Peyer's patch (tissue), 4 donors: ENCODE results near the gene TC2N. TPM values are rescaled to one million over a fixed set of nuclear protein-coding genes. Genes with fewer than 3 reads are reported as not detected.
"Not testable (repeated sequence)": the region's sequence is repeated elsewhere in the genome, so short reads cannot be mapped to it uniquely, and the experiment has no call there.

Experiments
- DNase-seq, 3 donors: peaks; one replicate each; pipeline ENCODE4 v3.0.0-alpha.2; 2017 to 2019
- H3K27ac ChIP-seq, 4 donors: fragments of 200-600 bp; sonication (generic); one replicate each; pipeline ENCODE4 v1.5.1; 2016 to 2019
- H3K27me3 ChIP-seq, 2 donors: fragments of 200-600 bp; sonication (generic); one replicate each; pipeline ENCODE4 v1.5.1; 2019
- H3K36me3 ChIP-seq, 3 donors: fragments of 200-600 bp; sonication (generic); one replicate each; pipeline ENCODE4 v1.5.1; 2016 to 2019
- H3K4me1 ChIP-seq, 4 donors: fragments of 200-600 bp; sonication (generic); one replicate each; pipeline ENCODE4 v1.5.1; 2016 to 2019
- H3K4me3 ChIP-seq, 4 donors: fragments of 200-600 bp; sonication (generic); 1 replicate in 3 of 4; 2 replicates in 1 of 4; pipeline ENCODE4 v1.5.1; 2016 to 2019; ENCODE audit warnings: mild to moderate bottlenecking in 1 of 4
- H3K9me3 ChIP-seq, 4 donors: fragments of 200-600 bp; sonication (generic); one replicate each; pipeline ENCODE4 v1.5.1; 2016 to 2019; ENCODE audit warnings: mild to moderate bottlenecking in 1 of 4
- CTCF ChIP-seq, 6 experiments: fragments of 450-650 bp in 4 of 6; fragments of 200-600 bp in 2 of 6; sonication (generic) in 1 of 6; IDR thresholded peaks; one replicate each; pipeline ENCODE4 v1.5.1; 2017 to 2019; ENCODE audit warnings: antibody characterized with exemption in 6 of 6, mild to moderate bottlenecking in 3 of 6, moderate library complexity in 1 of 6
- POLR2A ChIP-seq, 2 donors: fragments of 450-650 bp; IDR thresholded peaks; one replicate each; pipeline ENCODE4 v1.5.1; 2017; ENCODE audit warnings: antibody characterized with exemption in 2 of 2, mild to moderate bottlenecking in 2 of 2, moderate library complexity in 2 of 2
- total RNA-seq, 4 donors: library from RNA; depleted of rRNA; stranded (reverse); fragments of >200 nt; gene quantifications; one replicate each; pipeline ENCODE4 v1.1.0, GENCODE V29; 2016

Gene TC2N
- total RNA-seq, 4 donors from 2014 or later: 35.2 to 59.4 (median 50.9) TPM

DNA sequence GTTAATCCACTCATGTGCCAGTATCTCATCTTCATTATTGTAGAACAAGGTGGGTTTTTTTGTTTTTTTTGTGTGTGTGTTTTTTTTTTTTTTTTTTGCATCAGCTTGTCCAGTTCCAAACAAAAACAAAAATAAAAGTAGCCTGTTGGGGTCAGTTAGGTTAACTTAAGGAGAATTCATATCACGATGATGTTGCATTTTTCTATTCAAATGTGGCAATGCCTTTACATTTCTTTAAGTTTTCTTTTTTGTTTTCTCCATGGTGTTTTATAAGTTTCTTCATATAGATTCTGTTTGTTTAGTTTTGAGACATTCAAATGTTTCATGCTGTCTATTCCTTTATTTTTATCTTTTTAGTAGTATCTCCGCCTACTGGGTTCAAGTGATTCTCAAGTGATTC is 119.3 kb downstream of the TC2N start:
- no peak for DNase-seq
- Histone ChIP-seq H3K27ac (no peak overlapping the region), H3K4me1 (no peaks in the 10 kb centered on the region), H3K27me3 (no peaks in the 10 kb centered on the region), H3K4me3 (no peak overlapping the region), H3K9me3 (no peaks in the 10 kb centered on the region), H3K36me3 (no peaks in the 10 kb centered on the region)
- no peak for TF ChIP-seq POLR2A (IDR thresholded peaks at IDR 0.05)
- no peak for TF ChIP-seq CTCF (IDR thresholded peaks at IDR 0.05)

DNA sequence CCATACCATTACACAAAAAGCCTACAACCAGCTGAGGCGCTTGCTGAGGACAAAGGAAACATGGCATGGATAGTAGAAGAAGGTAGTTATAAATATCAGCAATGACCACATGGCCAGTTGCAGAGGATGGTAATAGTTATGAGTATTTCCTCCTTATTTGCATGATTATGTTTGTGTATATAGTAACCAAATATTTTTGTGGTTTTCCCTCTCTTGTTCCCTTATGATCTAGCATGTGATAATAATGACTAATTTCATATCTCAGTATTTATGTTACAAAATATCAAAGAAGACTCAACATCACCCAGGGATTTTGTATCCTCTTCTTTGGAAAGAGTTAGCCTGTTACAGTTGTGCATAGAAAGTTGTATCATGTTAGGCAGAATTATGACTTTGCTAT is 122.0 kb downstream of the TC2N start:
- TF ChIP-seq CTCF (IDR thresholded peaks at IDR 0.05): no peak
- no peak for TF ChIP-seq POLR2A (IDR thresholded peaks at IDR 0.05)
- Histone ChIP-seq H3K9me3 (no peaks in the 10 kb centered on the region), H3K4me1 (no peaks in the 10 kb centered on the region), H3K4me3 (no peak overlapping the region), H3K27me3 (no peaks in the 10 kb centered on the region), H3K36me3 (no peaks in the 10 kb centered on the region), H3K27ac (no peak overlapping the region)
- no peak for DNase-seq

- H3K9me3 ChIP-seq: no peaks in the 10 kb centered on the region
- H3K36me3 ChIP-seq: no peaks in the 10 kb centered on the region
- peak overlapping the region in 2 of 4 donors; percentile 41 to 50 for H3K27ac ChIP-seq
- H3K4me1 ChIP-seq: no peaks in the 10 kb centered on the region
- H3K27me3 ChIP-seq: no peaks in the 10 kb centered on the region
- TF ChIP-seq CTCF (IDR thresholded peaks at IDR 0.05) (peak in 3 of 6 experiments; percentile 12 to 29 (median 28)), POLR2A (IDR thresholded peaks at IDR 0.05) (no peak)
- no peak overlapping the region for H3K4me3 ChIP-seq
- peak in 1 of 3 donors; percentile 65 for DNase-seq
Measured at GRCh38 chr14:91744068-91744480, 123.3 kb downstream of the TC2N start.

GRCh38 chr14:91743305-91743653 is 124.1 kb downstream of the TC2N start:
- Histone ChIP-seq H3K4me1 (no peaks in the 10 kb centered on the region), H3K9me3 (no peaks in the 10 kb centered on the region), H3K27me3 (no peaks in the 10 kb centered on the region), H3K4me3 (no peak overlapping the region), H3K36me3 (no peaks in the 10 kb centered on the region), H3K27ac (peak overlapping the region in 1 of 4 donors; percentile 41)
- no peak for DNase-seq
- no peak for TF ChIP-seq POLR2A (IDR thresholded peaks at IDR 0.05)
- no peak for TF ChIP-seq CTCF (IDR thresholded peaks at IDR 0.05)

DNA sequence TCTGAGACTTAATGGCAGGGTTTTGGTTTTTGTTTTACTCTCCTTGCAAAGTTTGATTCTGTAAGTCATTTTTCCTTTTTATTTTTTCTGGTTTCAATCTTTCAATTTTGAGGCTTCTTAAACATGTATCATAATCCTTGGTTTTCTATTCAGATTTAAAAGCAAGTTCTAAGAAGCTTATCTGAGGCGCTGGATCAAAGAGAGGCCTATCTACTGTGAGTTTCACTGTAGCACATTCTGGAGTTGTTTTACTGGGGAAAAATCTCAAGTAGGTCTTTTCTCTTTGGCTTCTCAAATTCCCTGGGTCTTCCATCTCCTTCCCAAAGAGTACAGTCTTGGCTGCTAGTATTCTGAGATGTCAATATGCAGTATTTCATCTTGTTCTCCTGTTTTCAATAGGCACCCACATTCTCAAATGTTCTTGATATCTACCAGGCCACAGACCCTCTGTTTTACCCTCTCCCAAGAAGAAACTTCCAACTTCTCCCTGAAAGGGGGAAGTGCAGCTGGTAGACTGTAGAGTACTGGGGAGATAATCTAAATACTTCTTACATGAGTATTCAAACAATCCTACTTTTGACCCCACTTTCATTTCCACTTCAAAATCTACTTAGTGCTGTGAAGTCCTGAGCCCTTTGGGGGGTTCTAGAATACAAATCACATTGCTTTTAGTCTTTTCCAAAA is 124.6 kb downstream of the TC2N start:
- DNase-seq: no peak
- Histone ChIP-seq H3K27me3 (no peaks in the 10 kb centered on the region), H3K36me3 (no peaks in the 10 kb centered on the region), H3K9me3 (no peaks in the 10 kb centered on the region), H3K4me1 (no peaks in the 10 kb centered on the region), H3K27ac (no peak overlapping the region), H3K4me3 (no peak overlapping the region)
- TF ChIP-seq POLR2A (IDR thresholded peaks at IDR 0.05): no peak
- TF ChIP-seq CTCF (IDR thresholded peaks at IDR 0.05): no peak

DNA sequence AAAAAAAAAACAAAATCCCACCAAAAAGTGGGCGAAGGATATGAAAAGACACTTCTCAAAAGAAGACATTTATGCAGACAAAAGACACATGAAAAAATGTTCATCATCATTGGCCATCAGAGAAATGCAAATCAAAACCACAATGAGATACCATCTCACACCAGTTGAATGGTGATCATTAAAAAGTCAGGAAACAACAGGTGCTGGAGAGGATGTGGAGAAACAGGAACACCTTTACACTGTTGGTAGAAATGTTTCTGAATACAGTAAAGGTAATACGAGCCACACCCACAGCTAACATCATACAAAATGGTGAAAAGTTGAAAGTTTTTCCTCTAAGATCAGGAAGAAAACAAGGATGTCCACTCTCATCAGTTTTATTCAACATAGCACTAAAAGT is 127.5 kb downstream of the TC2N start:
- not testable (repeated sequence) for H3K27me3 ChIP-seq, DNase-seq, H3K36me3 ChIP-seq, H3K9me3 ChIP-seq, H3K4me3 ChIP-seq, H3K27ac ChIP-seq, H3K4me1 ChIP-seq
